Nephron (organoid): ENCODE results near the gene CLRN3.

Experiments
- H3K27ac Mint-ChIP-seq, 3 experiments: 2 replicates each; pipeline ENCODE4 v1.8.0; 2020; ENCODE audit warnings: mixed read lengths in 3 of 3, mild to moderate bottlenecking in 2 of 3, moderate library complexity in 1 of 3
- H3K27me3 Mint-ChIP-seq: 2 replicates; pipeline ENCODE4 v1.8.0; 2021; ENCODE audit warnings: low read depth, mild to moderate bottlenecking, moderate library complexity, mixed read lengths
- H3K36me3 Mint-ChIP-seq: 2 replicates; pipeline ENCODE4 v1.8.0; 2020; ENCODE audit warnings: low read depth, mixed read lengths
- H3K4me1 Mint-ChIP-seq: 2 replicates; pipeline ENCODE4 v1.8.0; 2020; ENCODE audit warnings: mixed read lengths
- H3K4me3 Mint-ChIP-seq, 3 experiments: 2 replicates each; pipeline ENCODE4 v1.8.0; 2020; ENCODE audit warnings: mild to moderate bottlenecking in 3 of 3, mixed read lengths in 3 of 3, moderate library complexity in 2 of 3
- H3K9me3 Mint-ChIP-seq: 2 replicates; pipeline ENCODE4 v1.8.0; 2020; ENCODE audit warnings: mixed read lengths
- CTCF ChIP-seq, 3 experiments: fragments of 200-600 bp; sonication (generic); IDR thresholded peaks; one replicate each; pipeline ENCODE4 v1.5.0; 2021; ENCODE audit warnings: antibody characterized with exemption in 3 of 3; ENCODE audit not compliant: unreplicated experiment in 3 of 3

The CLRN3 gene

GRCh38 chr10:127892743-127893142 lies at the start of gene CLRN3:
TSS of gene CLRN3 (minus strand) at chr10:127892941. CDS start at chr10:127892784, 157 bp downstream.
- peak within 1 kb of the TSS; percentile 64 to 76 (median 72) for H3K4me3 Mint-ChIP-seq
- H3K4me1 Mint-ChIP-seq = peaks cover 1% of the 10 kb centered on the region
- H3K9me3 Mint-ChIP-seq = peaks cover under 1% of the 10 kb centered on the region
- TF ChIP-seq CTCF (IDR thresholded peaks at IDR 0.05; ENCODE audit: unreplicated experiment in 3 of 3) = no peak
- no peaks in the 10 kb centered on the region for H3K36me3 Mint-ChIP-seq
- H3K27me3 Mint-ChIP-seq = peaks cover 1% of the 10 kb centered on the region
- H3K27ac Mint-ChIP-seq = peak within 1 kb of the TSS; percentile 16 to 81 (median 64)

- no peak for TF ChIP-seq CTCF (IDR thresholded peaks at IDR 0.05; ENCODE audit: unreplicated experiment in 3 of 3)
- no peaks in the 10 kb centered on the region for H3K9me3 Mint-ChIP-seq
- no peak overlapping the region for H3K27ac Mint-ChIP-seq
- no peak overlapping the region for H3K4me3 Mint-ChIP-seq
- H3K36me3 Mint-ChIP-seq = no peaks in the 10 kb centered on the region
- H3K27me3 Mint-ChIP-seq = peaks cover 27% of the 10 kb centered on the region
- H3K4me1 Mint-ChIP-seq = no peaks in the 10 kb centered on the region
Observed at GRCh38 chr10:127940866-127941640, 48.3 kb upstream of the CLRN3 start.

GRCh38 chr10:127939786-127940330 lies 47.1 kb upstream of the CLRN3 start:
- Mint-ChIP-seq H3K9me3 (no peaks in the 10 kb centered on the region), H3K4me3 (no peak overlapping the region), H3K4me1 (no peaks in the 10 kb centered on the region), H3K36me3 (no peaks in the 10 kb centered on the region), H3K27ac (no peak overlapping the region), H3K27me3 (peaks cover 32% of the 10 kb centered on the region)
- no peak for TF ChIP-seq CTCF (IDR thresholded peaks at IDR 0.05; ENCODE audit: unreplicated experiment in 3 of 3)

- H3K27ac Mint-ChIP-seq = no peak overlapping the region
- no peaks in the 10 kb centered on the region for H3K4me1 Mint-ChIP-seq
- H3K36me3 Mint-ChIP-seq = no peaks in the 10 kb centered on the region
- H3K27me3 Mint-ChIP-seq = peaks cover 29% of the 10 kb centered on the region
- H3K4me3 Mint-ChIP-seq = no peak overlapping the region
- no peaks in the 10 kb centered on the region for H3K9me3 Mint-ChIP-seq
- no peak for TF ChIP-seq CTCF (IDR thresholded peaks at IDR 0.05; ENCODE audit: unreplicated experiment in 3 of 3)
Observed at GRCh38 chr10:127937915-127938463, 45.2 kb upstream of the CLRN3 start.

GRCh38 chr10:127937069-127937468 lies 44.3 kb upstream of the CLRN3 start:
- H3K4me1 Mint-ChIP-seq = no peaks in the 10 kb centered on the region
- TF ChIP-seq CTCF (IDR thresholded peaks at IDR 0.05; ENCODE audit: unreplicated experiment in 3 of 3) = no peak
- H3K36me3 Mint-ChIP-seq = no peaks in the 10 kb centered on the region
- no peak overlapping the region for H3K4me3 Mint-ChIP-seq
- H3K27ac Mint-ChIP-seq = no peak overlapping the region
- H3K27me3 Mint-ChIP-seq = peaks cover 29% of the 10 kb centered on the region
- H3K9me3 Mint-ChIP-seq = no peaks in the 10 kb centered on the region
